Measurements from ENCODE around the gene TBCK. TPM values are rescaled to one million over a fixed set of nuclear protein-coding genes. Genes with fewer than 3 reads are reported as not detected.

Gene TBCK
- total RNA-seq, 2 experiments from 2014 or later, result 23.5 to 29.0 TPM

DNA sequence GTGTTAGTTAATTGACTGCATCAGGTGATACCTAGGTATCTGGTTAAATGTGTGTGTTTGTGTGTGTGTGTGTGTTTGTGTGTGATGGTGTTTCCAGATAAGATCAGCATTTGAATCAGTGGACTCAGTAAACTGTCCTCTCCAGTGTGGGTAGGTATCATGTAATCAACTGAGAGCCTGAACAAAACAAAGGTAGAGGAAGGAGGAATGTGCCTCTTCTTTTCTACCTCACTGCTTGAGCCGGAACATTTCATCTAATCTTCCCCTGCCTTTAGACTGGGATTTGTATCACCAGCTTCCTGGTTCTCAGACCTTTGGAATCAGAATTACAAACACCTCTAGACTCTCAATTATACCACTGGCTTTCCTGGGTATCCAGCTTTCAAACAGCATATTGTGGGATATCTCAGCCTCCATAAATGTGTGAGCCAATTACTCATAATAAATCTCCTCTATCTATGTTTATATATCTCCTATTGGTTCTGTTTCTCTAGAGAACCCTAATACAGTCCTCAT, 120.5 kb downstream of the TBCK start:
- no peak for TF ChIP-seq CTCF (IDR thresholded peaks at IDR 0.05)
- no peaks in the 10 kb centered on the region for H3K4me1 ChIP-seq (ENCODE audit: insufficient read depth, low read length)
- DNase-seq (no peak), ATAC-seq (ENCODE audit: poor library complexity) (no peak)
- no peak overlapping the region for H3K4me3 ChIP-seq (ENCODE audit: low read length)
- Mint-ChIP-seq H3K4me1 (ENCODE audit: low read depth) (no peaks in the 10 kb centered on the region), H3K27me3 (no peaks in the 10 kb centered on the region), H3K9me3 (no peaks in the 10 kb centered on the region), H3K4me3 (no peak overlapping the region), H3K27ac (no peak overlapping the region), H3K36me3 (ENCODE audit: low read depth) (peaks cover 61% of the 10 kb centered on the region)
- H3K9me3 ChIP-seq (ENCODE audit: control insufficient read depth in 1 of 2, insufficient read depth in 1 of 2, low read length in 2 of 2), result no peaks in the 10 kb centered on the region
- H3K36me3 ChIP-seq (ENCODE audit: insufficient read depth, low read length), result peaks cover 21% of the 10 kb centered on the region
- no peaks in the 10 kb centered on the region for H3K27me3 ChIP-seq (ENCODE audit: control insufficient read depth in 1 of 2, insufficient read depth in 2 of 2, low read length in 2 of 2)
- CTCF ChIA-PET, result no interaction called here
- no peak overlapping the region for H3K27ac ChIP-seq (ENCODE audit: low read depth in 1 of 2, low read length in 2 of 2)
- POLR2A ChIA-PET, result no interaction called here
- intact Hi-C loops (cut with DNase I, micrococcal nuclease), result no loop called here

GRCh38 chr4:106194801-106195200, 121.2 kb downstream of the TBCK start:
- ATAC-seq (ENCODE audit: poor library complexity), result no peak
- H3K36me3 ChIP-seq (ENCODE audit: insufficient read depth, low read length), result peaks cover 21% of the 10 kb centered on the region
- no peaks in the 10 kb centered on the region for H3K9me3 ChIP-seq (ENCODE audit: control insufficient read depth in 1 of 2, insufficient read depth in 1 of 2, low read length in 2 of 2)
- no peak overlapping the region for H3K27ac Mint-ChIP-seq
- H3K27me3 ChIP-seq (ENCODE audit: control insufficient read depth in 1 of 2, insufficient read depth in 2 of 2, low read length in 2 of 2), result no peaks in the 10 kb centered on the region
- H3K4me1 Mint-ChIP-seq (ENCODE audit: low read depth), result no peaks in the 10 kb centered on the region
- TF ChIP-seq CTCF (IDR thresholded peaks at IDR 0.05), result no peak
- no peak for DNase-seq
- peaks cover 67% of the 10 kb centered on the region for H3K36me3 Mint-ChIP-seq (ENCODE audit: low read depth)
- CTCF ChIA-PET, result no interaction called here
- H3K4me3 Mint-ChIP-seq, result no peak overlapping the region
- H3K4me3 ChIP-seq (ENCODE audit: low read length), result no peak overlapping the region
- intact Hi-C loops (cut with DNase I, micrococcal nuclease), result no loop called here
- H3K9me3 Mint-ChIP-seq, result no peaks in the 10 kb centered on the region
- no peaks in the 10 kb centered on the region for H3K27me3 Mint-ChIP-seq
- POLR2A ChIA-PET, result no interaction called here
- no peak overlapping the region for H3K27ac ChIP-seq (ENCODE audit: low read depth in 1 of 2, low read length in 2 of 2)
- H3K4me1 ChIP-seq (ENCODE audit: insufficient read depth, low read length), result no peaks in the 10 kb centered on the region

DNA sequence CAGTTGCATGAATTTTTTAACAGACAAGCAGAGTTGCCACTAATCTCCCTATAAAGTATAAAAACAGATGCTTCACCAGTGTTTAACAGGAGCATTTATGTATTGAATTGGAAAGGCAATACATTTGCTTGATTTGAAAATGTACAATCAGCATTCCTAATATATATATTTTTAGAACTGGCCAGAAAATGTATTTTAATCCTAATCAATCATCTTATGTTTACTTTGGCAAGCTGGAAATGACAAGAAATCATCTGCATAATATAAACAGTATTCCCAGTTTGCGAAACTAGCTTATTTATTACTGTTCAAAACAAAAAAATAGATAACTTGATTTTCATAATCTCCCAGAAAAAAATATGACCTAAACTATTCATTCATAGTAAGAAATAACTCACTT, 123.9 kb downstream of the TBCK start:
- peaks cover 21% of the 10 kb centered on the region for H3K36me3 ChIP-seq (ENCODE audit: insufficient read depth, low read length)
- CTCF ChIA-PET, result no interaction called here
- intact Hi-C loops (cut with DNase I, micrococcal nuclease), result no loop called here
- POLR2A ChIA-PET, result no interaction called here
- H3K27ac ChIP-seq (ENCODE audit: low read depth in 1 of 2, low read length in 2 of 2), result no peak overlapping the region
- H3K9me3 Mint-ChIP-seq, result no peaks in the 10 kb centered on the region
- no peak overlapping the region for H3K4me3 Mint-ChIP-seq
- H3K27me3 Mint-ChIP-seq, result no peaks in the 10 kb centered on the region
- no peak for TF ChIP-seq CTCF (IDR thresholded peaks at IDR 0.05)
- H3K4me3 ChIP-seq (ENCODE audit: low read length), result no peak overlapping the region
- H3K27me3 ChIP-seq (ENCODE audit: control insufficient read depth in 1 of 2, insufficient read depth in 2 of 2, low read length in 2 of 2), result no peaks in the 10 kb centered on the region
- no peak overlapping the region for H3K27ac Mint-ChIP-seq
- no peak for DNase-seq
- H3K36me3 Mint-ChIP-seq (ENCODE audit: low read depth), result peaks cover 85% of the 10 kb centered on the region
- ATAC-seq (ENCODE audit: poor library complexity), result no peak
- H3K4me1 ChIP-seq (ENCODE audit: insufficient read depth, low read length), result no peaks in the 10 kb centered on the region
- no peaks in the 10 kb centered on the region for H3K9me3 ChIP-seq (ENCODE audit: control insufficient read depth in 1 of 2, insufficient read depth in 1 of 2, low read length in 2 of 2)
- H3K4me1 Mint-ChIP-seq (ENCODE audit: low read depth), result no peaks in the 10 kb centered on the region

Measured in CD4-positive, alpha-beta T cell (primary cell).